ENCODE results near the gene KPNA5. TPM values are rescaled to one million over a fixed set of nuclear protein-coding genes. Genes with fewer than 3 reads are reported as not detected.

KPNA5 gene
- total RNA-seq, 1 donor from 2014 or later, result 21.9 TPM

DNA sequence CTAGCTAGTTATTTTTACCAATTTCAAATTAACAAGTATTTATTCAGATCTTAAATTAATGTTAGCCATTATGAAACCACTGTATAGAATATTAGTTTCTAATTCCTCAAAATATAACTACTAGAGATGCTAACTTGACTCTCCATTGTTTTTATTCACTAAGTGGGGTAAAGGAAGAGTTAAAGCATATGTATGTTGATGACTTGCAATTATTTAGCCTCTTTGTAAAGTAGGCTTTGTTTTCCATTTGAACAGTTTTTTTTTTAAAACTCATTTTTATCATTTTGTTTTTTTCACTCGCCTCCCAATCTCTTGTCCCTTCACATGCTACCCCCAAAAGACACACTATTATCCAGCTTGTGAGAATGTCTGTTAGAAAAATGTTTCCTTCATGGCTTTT lies 81.2 kb downstream of the KPNA5 start:
- H3K9me3 Mint-ChIP-seq (ENCODE audit: unreplicated experiment), result peaks cover 2% of the 10 kb centered on the region
- TF ChIP-seq, protein P1, sequence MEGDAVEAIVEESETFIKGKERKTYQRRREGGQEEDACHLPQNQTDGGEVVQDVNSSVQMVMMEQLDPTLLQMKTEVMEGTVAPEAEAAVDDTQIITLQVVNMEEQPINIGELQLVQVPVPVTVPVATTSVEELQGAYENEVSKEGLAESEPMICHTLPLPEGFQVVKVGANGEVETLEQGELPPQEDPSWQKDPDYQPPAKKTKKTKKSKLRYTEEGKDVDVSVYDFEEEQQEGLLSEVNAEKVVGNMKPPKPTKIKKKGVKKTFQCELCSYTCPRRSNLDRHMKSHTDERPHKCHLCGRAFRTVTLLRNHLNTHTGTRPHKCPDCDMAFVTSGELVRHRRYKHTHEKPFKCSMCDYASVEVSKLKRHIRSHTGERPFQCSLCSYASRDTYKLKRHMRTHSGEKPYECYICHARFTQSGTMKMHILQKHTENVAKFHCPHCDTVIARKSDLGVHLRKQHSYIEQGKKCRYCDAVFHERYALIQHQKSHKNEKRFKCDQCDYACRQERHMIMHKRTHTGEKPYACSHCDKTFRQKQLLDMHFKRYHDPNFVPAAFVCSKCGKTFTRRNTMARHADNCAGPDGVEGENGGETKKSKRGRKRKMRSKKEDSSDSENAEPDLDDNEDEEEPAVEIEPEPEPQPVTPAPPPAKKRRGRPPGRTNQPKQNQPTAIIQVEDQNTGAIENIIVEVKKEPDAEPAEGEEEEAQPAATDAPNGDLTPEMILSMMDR (IDR thresholded peaks at IDR 0.05; ENCODE audit: partially characterized antibody, unreplicated experiment), result no peak
- H3K4me1 Mint-ChIP-seq (ENCODE audit: low read depth, unreplicated experiment), result peaks cover 2% of the 10 kb centered on the region
- peaks cover 10% of the 10 kb centered on the region for H3K27me3 Mint-ChIP-seq (ENCODE audit: unreplicated experiment)
- no peak for DNase-seq
- no peaks in the 10 kb centered on the region for H3K36me3 Mint-ChIP-seq (ENCODE audit: unreplicated experiment)
- no peak overlapping the region for H3K4me3 Mint-ChIP-seq (ENCODE audit: unreplicated experiment)
- no peak overlapping the region for H3K27ac Mint-ChIP-seq (ENCODE audit: unreplicated experiment)

- no peak for DNase-seq
- Mint-ChIP-seq H3K4me1 (ENCODE audit: low read depth, unreplicated experiment) (peaks cover 2% of the 10 kb centered on the region), H3K9me3 (ENCODE audit: unreplicated experiment) (peaks cover 2% of the 10 kb centered on the region), H3K36me3 (ENCODE audit: unreplicated experiment) (no peaks in the 10 kb centered on the region), H3K4me3 (ENCODE audit: unreplicated experiment) (no peak overlapping the region), H3K27me3 (ENCODE audit: unreplicated experiment) (peaks cover 10% of the 10 kb centered on the region), H3K27ac (ENCODE audit: unreplicated experiment) (no peak overlapping the region)
- TF ChIP-seq, protein P1 (IDR thresholded peaks at IDR 0.05; ENCODE audit: partially characterized antibody, unreplicated experiment), result no peak
These were observed 82.0 kb downstream of the KPNA5 start for GRCh38 chr6:116763048-116763447.

GRCh38 chr6:116763906-116764628 lies 83.1 kb downstream of the KPNA5 start:
- no peak for DNase-seq
- Mint-ChIP-seq H3K9me3 (ENCODE audit: unreplicated experiment) (peaks cover 4% of the 10 kb centered on the region), H3K4me1 (ENCODE audit: low read depth, unreplicated experiment) (peaks cover 2% of the 10 kb centered on the region), H3K27me3 (ENCODE audit: unreplicated experiment) (peaks cover 10% of the 10 kb centered on the region), H3K36me3 (ENCODE audit: unreplicated experiment) (no peaks in the 10 kb centered on the region), H3K4me3 (ENCODE audit: unreplicated experiment) (peak overlapping the region; percentile 71), H3K27ac (ENCODE audit: unreplicated experiment) (no peak overlapping the region)
- TF ChIP-seq, protein P1 (IDR thresholded peaks at IDR 0.05; ENCODE audit: partially characterized antibody, unreplicated experiment), result no peak

- Mint-ChIP-seq H3K27me3 (ENCODE audit: unreplicated experiment) (peaks cover 10% of the 10 kb centered on the region), H3K27ac (ENCODE audit: unreplicated experiment) (no peak overlapping the region), H3K4me3 (ENCODE audit: unreplicated experiment) (peak overlapping the region; percentile 83), H3K36me3 (ENCODE audit: unreplicated experiment) (no peaks in the 10 kb centered on the region), H3K9me3 (ENCODE audit: unreplicated experiment) (peaks cover 5% of the 10 kb centered on the region), H3K4me1 (ENCODE audit: low read depth, unreplicated experiment) (peaks cover 2% of the 10 kb centered on the region)
- peak; percentile 32 for DNase-seq
- TF ChIP-seq, protein P1 (IDR thresholded peaks at IDR 0.05; ENCODE audit: partially characterized antibody, unreplicated experiment), result no peak
These were observed 83.6 kb downstream of the KPNA5 start for GRCh38 chr6:116764629-116764960.

- Mint-ChIP-seq H3K27ac (ENCODE audit: unreplicated experiment) (no peak within 1 kb of the TSS), H3K4me3 (ENCODE audit: unreplicated experiment) (peak within 1 kb of the TSS; percentile 91), H3K27me3 (ENCODE audit: unreplicated experiment) (peaks cover 10% of the 10 kb centered on the region), H3K4me1 (ENCODE audit: low read depth, unreplicated experiment) (peaks cover 2% of the 10 kb centered on the region), H3K9me3 (ENCODE audit: unreplicated experiment) (peaks cover 5% of the 10 kb centered on the region), H3K36me3 (ENCODE audit: unreplicated experiment) (no peaks in the 10 kb centered on the region)
- TF ChIP-seq, protein P1 (IDR thresholded peaks at IDR 0.05; ENCODE audit: partially characterized antibody, unreplicated experiment), result no peak
- peak; percentile 67 for DNase-seq
These were observed 84.2 kb downstream of the KPNA5 start, which contains the start of gene FAM162B for GRCh38 chr6:116764961-116765841. TSS of gene FAM162B (minus strand) at chr6:116765719. CDS start at chr6:116765576, 143 bp downstream.
